HG02623 (cell line): ENCODE data around the gene SYNPO2.
"Not testable (repeated sequence)": the region's sequence is repeated elsewhere in the genome, so short reads cannot be mapped to it uniquely, and the experiment has no call there.

Source experiments
- ATAC-seq: cut with Tn5 transposase; IDR thresholded peaks from one replicate; pipeline ENCODE4 v1.9.1; 2021; ENCODE audit warnings: moderate library complexity; ENCODE audit not compliant: unreplicated experiment

Gene SYNPO2

DNA sequence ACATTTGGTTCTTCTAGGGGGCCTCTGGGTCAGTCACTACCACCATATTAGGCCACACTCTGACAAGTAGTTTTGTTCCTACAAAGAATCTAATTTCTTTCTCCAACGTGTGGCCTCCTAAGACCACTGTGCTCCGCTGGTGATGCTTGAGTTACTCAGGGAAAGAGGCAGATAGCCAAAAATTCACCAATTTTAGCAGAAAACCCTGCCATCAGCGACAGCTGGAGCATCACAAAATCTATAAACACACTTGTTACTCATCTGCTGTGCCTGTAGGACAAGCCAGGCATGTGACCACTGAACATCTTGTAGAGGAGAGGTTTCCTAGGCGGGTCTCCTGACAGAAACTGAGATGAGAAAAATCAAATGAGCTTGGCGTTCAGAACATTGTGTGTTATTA lies 105.4 kb downstream of the SYNPO2 start:
- ATAC-seq = no peak

DNA sequence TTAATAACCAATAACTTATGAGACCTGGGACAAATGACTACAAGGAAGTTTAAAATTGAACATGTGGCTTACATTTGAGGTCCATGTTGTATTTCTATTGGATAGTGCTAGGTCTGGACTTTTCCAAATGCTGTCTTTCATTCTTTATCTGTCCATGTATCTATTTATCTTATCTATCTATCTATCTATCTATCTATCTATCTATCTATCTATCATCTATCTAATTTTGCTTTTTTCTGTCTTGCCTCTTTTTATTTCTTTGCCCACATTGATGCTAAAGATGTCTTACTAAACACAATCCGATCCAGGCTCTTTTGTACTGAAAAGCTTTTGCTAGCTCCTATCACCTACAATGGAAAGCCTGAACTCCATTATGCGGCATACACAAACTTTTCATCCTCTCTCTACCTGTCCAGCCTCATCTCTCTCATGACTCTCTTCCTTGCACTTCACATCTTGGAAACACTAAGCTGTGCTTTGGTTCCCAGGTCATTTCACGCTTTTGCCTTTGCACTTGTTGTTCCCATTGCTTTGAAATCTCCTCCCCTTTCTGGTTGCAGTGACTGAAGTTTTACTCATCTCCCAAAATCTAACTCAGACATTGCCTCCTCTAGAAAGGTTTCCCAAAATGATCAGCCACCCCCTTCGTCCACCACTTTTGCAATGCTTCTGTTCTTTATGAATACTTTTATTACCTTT lies 107.2 kb downstream of the SYNPO2 start:
- no peak for ATAC-seq

DNA sequence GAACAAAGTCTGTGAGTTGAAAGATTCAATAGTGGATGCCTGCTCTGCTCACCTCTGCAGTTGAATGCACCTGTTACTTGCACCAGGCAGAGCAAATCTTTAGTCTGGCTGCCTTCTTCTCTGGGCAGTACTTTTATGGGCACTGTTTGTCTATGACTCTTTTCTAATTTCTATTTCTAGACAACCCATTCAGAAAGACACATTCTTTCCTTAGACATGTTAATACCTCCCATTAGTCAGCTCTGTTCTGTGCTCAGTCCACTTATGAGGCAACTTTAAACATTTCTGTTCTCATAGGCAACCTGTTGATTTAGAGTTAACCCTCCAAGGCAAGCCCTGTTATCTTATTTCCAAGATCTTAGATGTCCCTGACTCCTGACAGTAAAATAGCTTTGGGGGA lies 108.9 kb downstream of the SYNPO2 start:
- ATAC-seq = no peak

DNA sequence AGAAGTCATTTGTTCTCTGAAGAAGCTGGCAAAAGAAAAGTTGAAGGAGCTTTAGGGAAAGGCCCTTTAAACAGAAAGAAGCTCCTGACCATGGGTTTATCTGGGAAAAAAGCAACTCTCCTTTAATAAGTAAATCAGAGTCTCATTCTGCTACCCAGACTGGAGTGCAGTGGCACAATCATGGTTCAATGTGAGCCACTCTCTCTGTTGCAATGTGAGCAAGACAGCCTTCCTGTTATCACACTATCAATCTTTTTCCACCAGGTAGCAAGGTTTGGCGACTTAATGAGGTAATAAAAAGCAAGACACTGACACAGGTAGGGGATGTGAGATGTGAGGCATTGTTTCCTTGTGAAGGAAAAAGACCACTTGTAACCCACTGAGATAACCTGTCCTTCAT lies 111.3 kb downstream of the SYNPO2 start:
- no peak for ATAC-seq

DNA sequence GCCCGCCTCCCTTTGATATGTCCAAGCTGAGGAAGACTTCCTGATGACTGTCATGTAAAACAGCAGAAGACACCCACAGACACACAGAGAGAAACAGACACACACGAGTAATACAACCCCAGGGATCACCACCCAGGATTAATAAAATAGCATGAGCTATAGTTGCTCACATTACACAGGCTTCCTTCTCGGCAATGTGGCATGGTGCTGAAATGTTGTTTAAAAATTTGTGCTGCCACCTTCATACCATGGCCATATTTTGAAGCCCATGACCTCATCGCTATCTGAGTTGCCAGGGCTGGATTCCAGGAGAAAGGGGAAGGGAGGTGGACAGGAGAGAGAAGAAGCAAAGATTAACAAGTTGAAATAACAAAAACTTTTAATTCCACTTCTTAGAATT lies 111.7 kb downstream of the SYNPO2 start:
- ATAC-seq = no peak

DNA sequence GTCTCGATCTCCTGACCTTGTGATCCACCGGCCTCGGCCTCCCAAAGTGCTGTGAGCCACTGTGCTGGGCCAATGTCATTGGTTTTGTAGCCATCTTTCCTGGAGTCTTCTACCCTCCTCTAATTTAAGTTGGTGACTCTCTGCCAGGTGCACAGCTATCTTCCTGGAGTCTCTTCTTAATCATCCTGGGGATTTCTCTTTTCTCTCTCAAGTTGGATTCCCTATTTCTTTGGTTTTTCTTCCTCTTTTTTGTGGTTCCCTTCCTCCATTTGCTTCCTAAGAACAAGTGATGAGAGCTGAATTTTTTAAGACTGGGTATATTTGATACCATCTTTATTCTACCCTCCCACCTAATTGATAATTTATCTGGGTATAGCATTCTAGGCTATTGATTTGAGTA lies 113.8 kb downstream of the SYNPO2 start:
- ATAC-seq = no peak

DNA sequence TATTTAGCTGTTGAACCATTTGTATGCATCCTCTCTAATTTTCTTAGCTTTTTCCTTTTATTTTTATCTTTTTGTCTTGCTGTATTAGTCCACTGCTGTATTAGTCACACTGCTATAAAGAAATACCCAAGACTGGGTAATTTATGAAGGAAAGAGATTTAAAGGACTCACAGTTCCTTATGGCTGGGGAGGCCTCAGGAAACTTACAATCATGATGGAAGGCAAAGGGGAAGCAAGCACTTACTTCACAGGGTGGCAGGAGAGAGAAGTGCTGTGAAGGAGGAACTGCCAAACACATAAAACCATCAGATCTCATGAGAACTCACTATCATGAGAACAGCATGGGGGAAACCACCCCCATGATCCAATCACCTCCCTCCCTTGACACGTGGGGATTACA lies 114.3 kb downstream of the SYNPO2 start:
- ATAC-seq = not testable (repeated sequence)

DNA sequence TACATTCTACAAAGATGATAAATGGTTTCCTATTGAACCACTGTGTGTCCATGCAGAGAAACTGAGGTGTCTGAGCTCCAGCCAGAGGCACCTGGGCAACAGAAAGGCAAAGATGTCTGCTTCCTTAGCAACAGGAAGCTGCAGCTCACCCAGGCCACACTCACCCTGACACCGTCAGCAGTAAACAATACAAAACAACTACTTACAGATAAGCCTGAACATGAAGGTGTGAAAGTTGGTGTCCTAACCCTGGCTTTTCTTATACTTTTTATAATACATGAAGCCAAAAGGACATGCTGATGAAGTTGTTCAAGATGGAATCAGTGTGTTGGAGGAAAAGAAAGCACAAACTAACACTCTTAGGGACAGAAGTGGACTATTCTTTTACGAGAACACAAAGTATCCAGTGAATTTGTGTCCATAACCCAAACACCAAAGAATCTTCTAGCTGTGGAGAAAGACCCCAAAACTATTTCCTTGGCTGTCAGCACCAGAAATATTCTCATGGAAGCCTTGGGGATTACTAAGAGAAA lies 117.3 kb downstream of the SYNPO2 start:
- ATAC-seq = no peak

DNA sequence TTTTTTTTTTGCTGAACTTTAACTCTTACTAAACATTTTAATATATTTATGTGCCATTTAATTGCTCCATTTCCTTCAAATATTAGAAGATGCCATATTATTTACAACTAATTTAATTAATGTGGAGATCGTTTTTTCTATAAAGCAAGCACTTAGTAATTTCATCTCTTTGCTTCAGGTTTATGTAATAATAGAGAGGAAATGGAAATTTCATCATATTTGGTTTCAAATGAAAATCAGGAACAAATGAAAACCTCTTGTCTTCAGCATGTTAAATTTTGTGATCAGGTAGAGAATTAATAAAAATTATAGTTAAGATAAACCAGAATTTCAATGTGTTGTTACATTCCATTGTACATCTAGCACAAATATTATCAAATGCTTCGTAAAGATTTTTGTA lies 120.1 kb downstream of the SYNPO2 start:
- no peak for ATAC-seq

DNA sequence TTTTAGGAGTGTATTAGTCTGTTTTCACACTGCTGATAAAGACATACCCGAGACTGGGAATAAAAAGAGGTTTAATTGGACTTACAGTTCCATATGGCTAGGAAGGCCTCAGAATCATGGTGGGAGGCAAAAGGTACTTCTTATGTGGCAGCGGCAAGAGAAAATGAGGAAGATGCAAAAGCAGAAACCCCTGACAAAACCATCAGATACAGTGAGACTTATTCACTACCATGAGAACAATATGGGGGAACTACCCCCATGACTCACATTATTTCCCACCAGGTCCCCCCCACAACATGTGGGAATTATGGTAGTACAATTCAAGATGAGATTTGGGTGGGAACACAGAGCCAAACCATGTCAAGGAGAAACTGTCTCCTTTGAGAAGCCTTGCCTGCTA lies 121.6 kb downstream of the SYNPO2 start:
- ATAC-seq = not testable (repeated sequence)

DNA sequence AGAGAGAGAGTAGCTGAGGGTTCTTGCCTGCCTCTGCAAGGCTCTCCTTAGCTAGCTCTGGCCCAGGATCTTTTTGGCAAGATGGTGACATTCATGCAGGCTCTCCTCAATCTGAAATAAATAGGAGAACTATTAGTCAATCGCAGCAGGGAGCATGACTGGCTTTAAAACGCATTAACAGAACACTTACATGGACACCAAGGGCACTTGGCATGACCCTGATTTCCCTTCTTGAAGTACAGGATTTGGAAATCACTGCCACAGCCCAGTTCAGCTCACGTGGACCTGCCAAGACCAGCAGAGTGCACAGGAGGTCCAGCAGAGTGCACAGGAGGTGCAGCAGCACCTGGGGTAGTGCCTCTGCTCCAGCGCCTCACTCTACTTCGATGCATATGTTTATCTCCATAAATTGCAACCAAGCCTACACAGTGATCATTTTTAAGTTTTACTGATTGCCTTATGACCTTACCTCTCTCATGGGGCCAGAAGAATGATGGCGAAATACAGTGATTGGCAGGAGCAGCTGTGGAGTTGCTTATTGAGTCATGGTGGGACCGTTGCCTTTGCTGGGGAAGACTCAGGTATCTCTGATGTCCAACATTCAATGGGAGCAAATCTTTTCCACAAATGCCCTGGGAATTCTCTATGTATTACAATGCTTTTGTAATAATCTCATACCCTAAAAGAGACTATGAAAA lies 122.4 kb downstream of the SYNPO2 start:
- ATAC-seq = no peak

DNA sequence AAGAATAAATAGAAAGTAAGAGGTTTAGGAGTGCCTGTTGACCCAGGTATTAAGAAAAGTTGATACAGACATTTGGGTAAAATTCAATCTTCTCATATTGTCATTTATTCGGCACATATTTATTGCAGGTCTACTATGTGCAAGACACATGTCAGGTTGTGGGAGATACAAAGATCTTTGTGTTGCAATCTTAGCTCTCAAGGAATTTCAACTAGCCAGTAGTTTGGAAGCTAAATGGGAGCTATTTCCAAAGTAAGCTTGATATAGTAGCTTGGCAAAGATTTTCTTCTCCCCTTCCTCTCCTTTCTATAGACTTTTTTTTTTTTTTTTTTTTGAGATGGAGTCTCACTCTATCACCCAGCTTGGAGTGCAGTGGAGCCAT lies 122.9 kb downstream of the SYNPO2 start:
- no peak for ATAC-seq

DNA sequence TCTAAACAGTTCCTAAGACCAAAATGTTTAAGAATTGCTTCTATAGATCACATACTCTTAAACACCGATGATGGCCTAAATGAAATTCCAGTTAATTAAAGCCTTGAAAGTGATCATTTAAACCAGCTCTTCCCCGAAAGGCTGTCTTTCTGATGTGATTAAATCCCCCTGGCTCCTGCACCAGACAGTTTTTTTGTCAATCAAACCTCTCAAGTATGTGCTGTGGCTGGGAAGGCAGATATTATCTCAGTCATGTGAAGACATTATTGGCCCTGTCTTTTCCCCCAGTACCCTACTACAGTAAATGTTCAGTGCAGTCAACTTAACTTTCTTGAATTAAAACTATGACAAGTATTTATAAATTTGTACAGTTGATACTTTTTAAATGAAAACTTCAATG lies 126.0 kb downstream of the SYNPO2 start:
- no peak for ATAC-seq

DNA sequence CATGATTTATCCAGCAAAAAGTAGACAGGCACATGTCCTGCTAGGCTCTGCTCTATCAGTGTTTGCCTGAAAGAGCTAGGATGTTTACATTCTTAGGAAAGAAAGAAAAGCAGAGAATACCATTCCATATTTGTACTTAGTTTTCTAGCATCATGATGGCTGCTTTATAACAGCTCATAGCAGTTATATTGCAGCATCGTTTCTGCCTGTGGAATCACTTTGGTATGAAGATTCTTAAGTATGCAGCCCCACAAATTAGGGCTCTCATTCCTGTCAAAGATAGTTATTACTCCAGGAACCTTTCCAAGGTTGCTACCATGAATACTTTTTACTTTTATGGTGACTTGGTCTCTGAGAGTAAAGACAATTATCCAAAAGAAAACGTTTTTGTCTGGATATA lies 128.0 kb downstream of the SYNPO2 start:
- ATAC-seq = no peak

DNA sequence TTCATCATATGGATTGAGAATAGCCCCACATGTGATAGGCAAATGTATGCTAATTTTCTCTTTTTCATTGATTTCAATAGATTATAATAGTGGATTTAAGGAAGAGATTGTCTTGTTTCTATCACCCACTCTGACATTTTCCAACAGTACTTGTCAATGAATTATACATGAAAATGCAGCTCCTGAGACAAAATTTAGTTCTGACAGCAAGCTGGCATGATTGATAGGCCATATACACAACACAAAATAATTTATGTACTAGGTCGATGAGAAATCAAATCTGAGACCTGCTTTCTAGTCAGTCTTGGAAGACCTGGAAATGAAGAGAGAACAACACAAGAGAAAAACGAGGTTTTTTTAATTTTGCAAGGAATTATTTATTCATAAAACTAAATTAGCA lies 129.0 kb downstream of the SYNPO2 start:
- ATAC-seq = no peak

DNA sequence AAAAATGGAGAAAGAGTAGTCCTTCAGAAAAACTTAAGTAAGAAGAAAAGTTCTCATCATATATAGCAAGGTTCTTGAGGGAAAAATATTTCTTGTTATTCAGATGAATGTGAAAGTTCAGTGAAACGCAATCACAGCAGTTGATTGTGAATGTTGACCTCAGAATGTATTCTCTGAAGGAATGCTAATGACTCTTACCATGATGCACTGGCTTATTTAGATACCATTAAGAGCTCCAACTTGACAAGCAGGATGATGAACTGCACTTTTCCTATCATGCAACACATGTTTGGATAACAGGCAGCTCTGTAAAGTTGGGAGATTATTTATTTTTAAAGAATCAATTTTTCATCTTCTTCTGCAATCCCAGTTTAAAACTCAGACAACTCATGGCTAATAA lies 131.5 kb downstream of the SYNPO2 start:
- no peak for ATAC-seq

DNA sequence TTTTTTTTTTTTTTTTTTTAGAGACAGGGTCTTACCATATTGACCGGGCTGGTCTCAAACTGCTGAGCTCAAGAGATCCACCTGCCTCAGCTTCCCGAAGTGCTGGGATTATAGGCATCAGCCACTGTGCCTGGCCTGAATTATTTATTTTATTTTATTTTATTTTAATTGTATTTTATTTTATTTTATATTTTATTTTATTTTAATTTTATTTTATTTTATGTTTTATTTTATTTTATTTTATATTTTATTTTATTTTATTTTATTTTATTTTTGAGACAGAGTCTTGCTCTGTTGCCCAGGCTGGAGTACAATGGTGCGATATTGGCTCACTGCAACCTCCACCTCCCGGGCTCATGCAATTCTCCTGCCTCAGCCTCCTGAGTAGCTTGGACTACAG lies 133.9 kb downstream of the SYNPO2 start:
- not testable (repeated sequence) for ATAC-seq

DNA sequence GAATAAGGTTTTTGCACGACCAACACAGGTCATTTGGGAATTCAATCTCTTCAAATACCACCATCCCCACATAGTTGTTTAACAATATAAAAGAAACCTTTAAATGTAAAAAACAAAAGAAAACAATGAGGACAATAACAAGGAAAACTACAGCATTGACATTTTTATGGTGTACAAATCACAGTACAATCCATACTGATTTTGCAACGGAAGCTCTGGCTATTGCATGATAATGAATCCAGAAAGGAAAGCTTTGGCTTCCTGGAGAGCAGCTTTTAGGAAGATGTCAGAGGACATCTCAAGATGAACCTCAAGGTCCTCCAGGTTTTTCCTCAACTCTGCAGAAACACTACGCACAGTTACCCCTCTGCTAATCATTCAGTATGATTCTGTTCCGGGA lies 135.4 kb downstream of the SYNPO2 start:
- ATAC-seq = no peak

DNA sequence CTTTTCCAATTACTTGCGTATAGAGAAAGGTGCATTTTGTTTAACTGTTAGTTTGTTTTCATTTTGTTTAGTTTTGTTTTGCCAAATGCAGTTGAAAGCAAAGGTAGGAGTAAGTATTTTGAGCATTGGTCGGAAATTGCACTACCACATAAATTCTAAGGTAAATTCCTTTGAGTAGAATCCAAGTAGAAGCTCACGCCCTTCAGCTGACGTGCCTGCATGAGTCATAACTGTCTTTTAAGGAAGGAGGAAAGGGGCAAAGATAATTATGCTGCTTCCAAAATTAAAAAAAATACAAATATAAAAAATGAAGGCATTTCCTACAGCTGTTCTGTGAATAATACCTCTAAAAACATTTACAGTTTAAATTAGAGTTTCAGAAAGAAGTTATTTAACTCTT lies 136.8 kb downstream of the SYNPO2 start:
- ATAC-seq = no peak

DNA sequence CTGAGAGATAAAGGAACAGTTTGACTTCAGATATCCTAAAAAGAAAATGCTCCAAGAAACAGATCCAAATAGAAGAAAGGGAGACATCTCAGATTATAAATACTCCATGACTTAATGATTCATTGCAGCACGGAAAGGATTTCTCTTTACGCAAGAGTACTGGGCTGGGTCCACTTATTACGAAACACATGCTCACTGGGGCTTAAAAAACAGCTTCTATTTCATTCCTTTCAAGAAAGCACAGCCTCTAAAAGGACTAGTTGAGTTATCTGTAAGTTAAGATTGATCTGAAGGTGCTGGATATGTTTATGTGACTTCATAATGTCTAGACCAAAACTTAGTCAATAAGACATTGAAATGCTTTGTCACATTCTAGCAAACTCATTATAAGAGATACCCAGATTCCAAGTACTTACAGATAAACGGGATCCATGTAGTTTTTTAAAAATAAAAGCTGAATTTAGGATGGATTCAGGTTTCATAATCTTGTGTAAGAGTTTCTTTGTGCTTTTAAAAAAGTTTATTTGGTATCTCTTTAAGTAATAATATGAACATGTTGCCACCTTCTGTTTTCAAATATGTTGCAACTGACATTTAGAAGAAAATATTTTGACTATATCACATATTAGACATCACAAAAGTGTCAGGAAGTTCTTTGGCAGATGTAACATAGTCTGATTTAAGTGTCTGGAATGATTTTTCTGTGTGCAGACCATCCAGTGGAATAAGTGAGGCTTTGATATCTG lies 137.4 kb downstream of the SYNPO2 start:
- ATAC-seq = no peak

DNA sequence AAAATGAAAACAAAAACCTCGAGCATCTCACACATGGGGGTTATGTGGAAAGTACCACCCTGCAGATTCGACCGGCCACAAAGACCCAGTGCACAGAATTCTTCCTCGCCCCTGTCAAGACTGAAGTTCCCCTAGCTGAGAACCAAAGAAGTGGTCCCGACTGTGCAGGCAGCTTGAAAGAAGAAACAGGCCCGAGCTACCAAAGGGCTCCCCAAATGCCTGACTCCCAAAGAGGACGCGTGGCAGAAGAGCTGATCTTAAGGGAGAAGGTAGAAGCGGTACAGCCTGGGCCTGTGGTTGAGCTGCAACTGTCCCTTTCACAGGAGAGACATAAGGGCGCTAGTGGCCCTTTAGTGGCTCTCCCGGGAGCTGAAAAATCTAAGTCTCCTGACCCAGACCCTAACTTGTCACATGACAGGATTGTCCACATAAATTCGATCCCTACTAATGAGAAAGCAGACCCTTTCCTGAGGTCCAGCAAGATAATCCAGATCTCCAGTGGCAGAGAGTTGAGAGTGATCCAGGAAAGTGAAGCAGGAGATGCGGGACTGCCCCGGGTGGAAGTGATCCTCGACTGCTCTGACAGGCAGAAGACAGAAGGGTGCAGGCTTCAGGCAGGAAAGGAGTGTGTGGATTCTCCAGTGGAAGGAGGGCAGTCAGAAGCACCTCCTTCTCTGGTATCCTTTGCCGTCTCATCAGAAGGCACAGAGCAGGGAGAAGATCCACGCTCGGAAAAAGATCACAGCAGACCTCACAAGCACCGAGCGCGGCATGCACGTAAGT lies 138.2 kb downstream of the SYNPO2 start:
- ATAC-seq = no peak
